ENCODE data around the gene INHBB. TPM values are rescaled to one million over a fixed set of nuclear protein-coding genes. Genes with fewer than 3 reads are reported as not detected.
"Not testable (repeated sequence)": the region's sequence is repeated elsewhere in the genome, so short reads cannot be mapped to it uniquely, and the experiment has no call there.

Gene INHBB
- polyA plus RNA-seq, 12 donors, result 0.48 to 1.5 (median 0.91) TPM; not detected in 2

GRCh38 chr2:120381661-120382060, 35.7 kb downstream of the INHBB start:
- DNase-seq, result no peak

- DNase-seq, result no peak
Observed at GRCh38 chr2:120382541-120383144, 36.7 kb downstream of the INHBB start.

- DNase-seq, result no peak
Observed at GRCh38 chr2:120383191-120383590, 37.3 kb downstream of the INHBB start.

GRCh38 chr2:120383631-120384340, 37.9 kb downstream of the INHBB start:
- DNase-seq, result no peak

- DNase-seq, result no peak
Observed at GRCh38 chr2:120384486-120385354, 38.8 kb downstream of the INHBB start.

- DNase-seq, result no peak
Observed at GRCh38 chr2:120385355-120386127, 39.6 kb downstream of the INHBB start.

GRCh38 chr2:120388222-120389035, 42.5 kb downstream of the INHBB start:
- no peak for DNase-seq

GRCh38 chr2:120389036-120389391, 43.1 kb downstream of the INHBB start:
- no peak for DNase-seq

GRCh38 chr2:120390381-120391055, 44.6 kb downstream of the INHBB start:
- no peak for DNase-seq

- DNase-seq, result not testable (repeated sequence)
Observed at GRCh38 chr2:120391382-120391781, 45.4 kb downstream of the INHBB start.

GRCh38 chr2:120391911-120392665, 46.2 kb downstream of the INHBB start:
- DNase-seq, result no peak

- no peak for DNase-seq
Observed at GRCh38 chr2:120392923-120393322, 47.0 kb downstream of the INHBB start.

- no peak for DNase-seq
Observed at GRCh38 chr2:120393456-120393855, 47.5 kb downstream of the INHBB start.

- DNase-seq, result no peak
Observed at GRCh38 chr2:120394764-120395163, 48.8 kb downstream of the INHBB start.

- DNase-seq, result no peak
Observed at GRCh38 chr2:120395221-120396012, 49.5 kb downstream of the INHBB start.

GRCh38 chr2:120396013-120396860, 50.3 kb downstream of the INHBB start:
- no peak for DNase-seq

GRCh38 chr2:120396861-120397811, 51.2 kb downstream of the INHBB start:
- DNase-seq, result no peak

Data from muscle of arm (tissue), 12 donors.